Measurements from ENCODE around the gene DENND5A.

GRCh38 chr11:9148035-9148434 is 117.1 kb downstream of the DENND5A start:
- no peak for TF ChIP-seq REST (IDR thresholded peaks at IDR 0.05; ENCODE audit: insufficient read depth in 1 of 2, low read depth in 2 of 2, low read length in 2 of 2)
- no peak for TF ChIP-seq POLR2AphosphoS5 (IDR thresholded peaks at IDR 0.05; ENCODE audit: low read depth, low read length)
- TF ChIP-seq TAF1 (IDR thresholded peaks at IDR 0.05; ENCODE audit: borderline replicate concordance, insufficient read depth, low read length) = no peak
- TF ChIP-seq SIN3A (IDR thresholded peaks at IDR 0.05; ENCODE audit: borderline replicate concordance, insufficient read depth, low read length) = no peak

All from PFSK-1 (cell line).